GM18867 (cell line): ENCODE data around the gene SP3.

ENCODE experiments used
- ATAC-seq: cut with Tn5 transposase; IDR thresholded peaks from one replicate; pipeline ENCODE4 v1.9.1; 2021; ENCODE audit warnings: mild to moderate bottlenecking, moderate library complexity; ENCODE audit not compliant: unreplicated experiment

SP3 gene

GRCh38 chr2:173947131-173947530 lies 18.0 kb downstream of the SP3 start:
- ATAC-seq, result no peak

GRCh38 chr2:173943738-173944137 lies 21.4 kb downstream of the SP3 start:
- ATAC-seq, result no peak

GRCh38 chr2:173942861-173943523 lies 22.2 kb downstream of the SP3 start:
- ATAC-seq, result no peak

DNA sequence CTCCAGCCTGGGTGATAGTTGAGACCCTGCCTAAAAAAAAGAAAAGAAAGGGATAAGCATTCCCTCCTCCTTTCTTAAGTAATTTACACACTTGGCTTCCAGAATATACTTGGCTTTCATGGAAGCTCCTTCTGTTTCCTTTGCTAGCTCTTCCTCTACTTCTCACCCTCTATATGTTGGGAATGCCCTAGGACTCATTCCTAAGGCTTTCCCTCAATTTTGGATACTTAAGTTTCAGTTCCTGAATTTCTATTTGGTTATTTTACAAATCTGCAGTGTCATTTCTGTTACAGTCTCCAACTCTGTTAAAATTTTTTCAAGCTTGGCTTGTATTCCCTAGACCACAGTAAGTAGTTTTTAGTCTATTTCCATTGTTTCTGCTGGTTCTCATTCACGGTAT lies 23.6 kb downstream of the SP3 start:
- no peak for ATAC-seq

DNA sequence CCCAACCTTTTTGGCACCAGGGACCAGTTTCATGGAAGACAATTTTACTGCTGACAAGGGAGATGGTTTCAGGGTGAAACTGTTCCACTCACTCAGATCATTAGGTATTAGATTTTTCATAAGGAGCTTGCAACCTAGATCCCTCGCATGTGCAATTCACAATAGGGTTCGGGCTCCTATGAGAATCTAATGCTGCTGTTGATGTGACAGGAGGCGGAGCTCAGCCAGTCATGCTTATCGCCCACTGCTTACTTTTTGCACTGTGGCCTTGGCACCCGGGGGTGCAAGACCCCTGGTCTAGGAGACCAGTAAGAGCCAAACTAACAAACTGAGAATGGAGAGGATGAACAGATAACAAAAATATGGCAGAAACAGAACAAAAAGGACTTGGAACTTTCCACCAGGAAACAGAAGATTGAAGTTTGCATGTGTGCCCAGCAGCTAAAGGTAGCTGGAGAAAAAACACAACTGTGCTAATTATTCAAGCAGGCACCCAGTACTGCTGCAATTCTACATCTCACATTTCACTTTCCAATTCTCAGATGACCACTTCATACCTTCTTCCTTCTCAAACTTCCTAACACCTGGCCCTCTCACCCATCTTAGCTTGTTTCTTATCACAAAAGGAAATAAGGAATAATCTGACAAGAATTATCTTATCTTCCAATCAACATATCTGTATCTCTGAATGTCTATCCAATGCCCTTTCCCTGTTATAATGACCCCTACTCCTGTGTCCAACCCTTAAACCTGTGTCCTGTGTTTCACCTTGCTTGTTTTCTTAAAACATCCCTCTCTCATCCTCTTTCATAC lies 24.8 kb downstream of the SP3 start:
- ATAC-seq, result peak; percentile 52

DNA sequence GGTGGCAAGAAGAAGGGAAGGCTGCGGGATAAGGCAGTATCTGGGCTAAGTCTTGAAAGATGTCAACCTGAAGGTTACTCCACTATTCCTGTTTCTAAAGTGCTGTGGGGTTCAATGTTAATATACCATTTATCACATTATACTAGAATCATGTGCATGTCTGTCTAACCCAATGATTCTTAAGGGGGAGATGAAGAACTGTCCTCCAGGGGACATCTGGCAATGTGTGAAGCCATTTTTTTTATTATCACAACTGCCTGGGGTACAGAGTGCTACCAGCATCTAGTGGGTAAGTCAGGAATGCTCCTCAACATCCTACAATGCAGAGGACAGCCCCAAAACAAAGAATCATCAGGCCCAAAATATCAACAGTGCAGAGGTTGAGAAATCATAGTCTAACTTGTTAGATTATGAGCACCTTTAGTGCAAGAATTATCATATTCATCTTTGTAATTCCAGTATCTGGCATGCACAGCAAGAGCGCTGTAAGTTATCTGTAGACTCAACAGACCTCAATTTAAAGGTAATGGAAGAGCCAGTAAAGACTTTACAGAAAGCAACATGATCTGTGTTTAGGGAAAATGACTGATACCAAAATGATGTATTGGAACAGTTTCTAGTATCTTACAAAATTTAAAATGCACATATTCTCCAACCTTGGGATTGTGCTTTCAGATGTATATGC lies 26.3 kb downstream of the SP3 start:
- ATAC-seq, result no peak

DNA sequence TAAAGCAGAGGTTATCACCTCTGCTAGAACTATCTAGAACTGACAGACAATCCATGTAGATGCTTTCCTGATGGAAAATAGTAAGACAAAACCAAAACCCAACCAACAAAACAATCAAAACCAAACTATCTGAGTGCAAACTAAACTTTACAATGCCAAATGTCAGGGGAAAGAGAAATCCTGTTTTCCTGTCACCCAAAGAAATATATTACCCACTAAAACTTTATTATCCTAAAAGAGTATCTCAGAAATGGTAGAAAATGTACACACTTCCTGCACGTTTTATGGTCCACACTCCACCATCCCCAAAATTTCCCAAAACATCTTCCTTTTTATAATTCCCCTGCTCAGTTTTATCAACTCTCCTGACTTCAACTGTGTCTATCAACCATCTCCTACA lies 29.9 kb downstream of the SP3 start:
- no peak for ATAC-seq

- no peak for ATAC-seq
Observed at GRCh38 chr2:173934895-173935294, 30.3 kb downstream of the SP3 start.

DNA sequence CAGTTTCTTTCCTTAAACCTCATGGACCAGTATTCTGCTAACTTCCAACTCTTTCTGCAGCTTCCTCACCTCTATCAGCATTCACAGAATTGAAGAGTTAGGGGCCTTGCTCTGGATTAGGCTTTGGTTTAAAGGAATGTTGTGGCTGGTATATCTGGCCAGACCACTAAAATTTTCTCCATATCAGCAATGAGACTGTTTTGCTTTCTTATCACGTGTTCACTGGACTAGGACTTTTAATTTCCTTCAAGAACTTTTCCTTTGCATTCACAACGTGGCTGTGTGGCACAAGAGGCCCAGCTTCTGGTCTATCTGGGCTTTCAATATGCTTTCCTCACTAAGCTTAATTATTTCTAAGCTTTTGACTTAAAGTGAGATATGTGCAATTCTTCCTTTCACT lies 33.4 kb downstream of the SP3 start:
- ATAC-seq, result no peak

DNA sequence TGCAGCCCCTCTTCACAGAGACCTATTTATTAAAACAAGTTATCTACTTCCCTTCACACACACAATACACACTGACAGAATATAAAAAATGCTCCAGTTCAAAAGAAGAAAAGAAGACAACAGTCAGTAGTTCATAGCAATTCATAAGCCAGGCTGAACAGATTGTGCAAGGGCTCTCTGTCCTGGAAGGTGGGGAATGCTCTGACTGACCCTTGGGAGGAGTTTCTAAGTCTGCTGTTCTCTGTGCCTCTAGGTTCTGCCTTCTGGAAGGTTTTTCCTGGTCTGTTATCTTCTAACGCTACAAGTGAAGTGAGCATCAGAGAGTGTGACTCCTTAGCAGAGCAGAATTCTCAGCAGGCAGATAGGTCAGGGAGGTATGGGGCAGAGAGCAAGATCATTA lies 35.7 kb downstream of the SP3 start:
- ATAC-seq, result no peak

- no peak for ATAC-seq
Observed at GRCh38 chr2:173926875-173927274, 38.3 kb downstream of the SP3 start.

DNA sequence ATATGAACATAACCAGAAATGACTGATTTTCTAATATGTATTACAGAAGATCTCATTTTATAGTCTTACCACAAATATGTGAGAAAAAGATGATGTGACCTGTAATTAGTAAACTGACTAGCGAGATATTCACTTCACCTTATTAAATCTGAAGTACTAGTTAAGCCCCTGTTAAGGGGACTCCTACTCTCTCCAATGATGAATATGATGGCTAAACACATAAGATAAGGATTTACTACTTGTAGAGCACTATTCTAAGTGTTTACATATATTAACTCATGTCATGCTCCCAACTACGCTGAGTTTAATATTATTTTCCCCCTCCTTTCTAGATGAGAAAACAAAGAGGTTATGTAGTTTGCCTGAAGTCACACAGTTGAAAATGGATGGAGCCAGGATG lies 40.9 kb downstream of the SP3 start:
- ATAC-seq, result no peak

DNA sequence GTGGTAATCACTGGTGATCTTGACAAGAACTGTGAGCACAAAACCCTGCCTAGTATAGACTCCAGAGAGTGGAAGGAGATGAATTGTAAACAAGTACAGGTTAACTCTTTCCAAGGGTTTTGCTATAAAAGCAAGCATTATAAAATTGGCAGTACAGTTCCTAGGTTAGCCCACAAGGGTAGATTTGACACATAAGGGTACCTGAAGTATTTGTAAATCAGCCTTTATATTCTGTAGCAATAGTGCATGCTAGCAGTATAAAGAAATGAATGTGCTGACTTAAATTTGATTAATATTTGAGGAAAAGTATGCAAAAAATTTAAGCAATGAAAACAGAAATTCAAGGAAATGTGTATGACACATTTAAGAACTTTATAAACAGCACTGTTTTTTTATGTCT lies 42.4 kb downstream of the SP3 start:
- ATAC-seq, result no peak

- ATAC-seq, result no peak
Observed at GRCh38 chr2:173922068-173922467, 43.1 kb downstream of the SP3 start.

DNA sequence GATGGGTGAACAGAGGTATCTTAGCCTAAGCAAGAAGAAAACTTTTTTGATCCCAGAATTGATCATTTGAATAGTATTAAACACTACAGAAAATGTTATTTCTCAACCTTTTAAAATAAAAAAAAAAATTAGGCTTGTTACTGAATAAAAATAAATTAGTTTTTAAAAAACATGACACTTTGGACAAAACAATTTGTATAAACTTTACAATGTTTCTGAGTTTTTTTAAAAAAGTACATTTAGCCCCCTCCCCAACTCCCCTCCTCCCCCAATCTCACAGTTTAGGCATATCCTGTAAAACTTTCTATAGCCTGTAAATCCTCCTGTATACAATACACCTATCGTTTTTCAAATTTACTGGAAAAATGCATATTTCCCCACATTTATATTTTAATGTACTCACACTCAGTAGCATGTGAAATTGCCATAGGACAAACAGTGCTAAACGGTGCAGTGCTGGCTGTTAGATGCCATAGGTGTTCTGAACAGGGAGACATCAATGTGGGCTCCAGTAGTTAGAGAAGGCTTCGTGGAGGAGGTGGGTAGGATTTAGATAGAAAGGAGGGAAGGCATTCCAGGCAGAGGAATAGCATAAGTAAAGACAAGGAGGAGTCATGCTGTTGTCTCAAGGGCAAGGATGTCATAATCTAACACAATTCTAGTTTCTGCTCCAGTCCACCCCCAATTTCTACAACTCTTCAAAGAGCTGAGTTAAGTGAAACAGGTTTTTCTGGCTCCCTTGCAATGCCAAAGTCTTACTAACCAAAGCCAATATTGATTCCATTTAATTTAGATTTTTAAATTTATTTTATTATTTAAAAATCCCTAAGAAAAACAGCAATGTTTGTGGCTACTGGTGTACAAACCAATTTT lies 50.9 kb downstream of the SP3 start:
- no peak for ATAC-seq

GRCh38 chr2:173909846-173910245 lies 55.3 kb downstream of the SP3 start:
- ATAC-seq, result no peak

DNA sequence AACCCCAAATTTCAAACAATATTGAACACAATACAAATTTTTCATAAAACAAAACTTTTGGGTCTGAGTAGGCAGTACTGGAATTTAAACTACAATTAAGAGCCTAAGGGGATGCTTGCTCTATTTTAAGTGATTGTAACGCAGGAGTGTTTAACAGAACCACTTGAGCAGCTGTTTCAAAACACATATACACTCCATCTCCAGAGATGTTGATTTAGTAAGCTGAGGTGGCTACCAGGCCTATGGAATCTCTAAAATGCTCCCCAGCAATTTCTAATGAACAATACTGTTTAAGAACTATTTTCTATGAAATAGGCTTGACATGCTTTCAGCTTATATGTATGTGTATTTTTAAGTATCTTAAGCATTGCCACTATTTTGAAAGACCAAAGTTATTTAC lies 58.5 kb downstream of the SP3 start:
- ATAC-seq, result no peak

DNA sequence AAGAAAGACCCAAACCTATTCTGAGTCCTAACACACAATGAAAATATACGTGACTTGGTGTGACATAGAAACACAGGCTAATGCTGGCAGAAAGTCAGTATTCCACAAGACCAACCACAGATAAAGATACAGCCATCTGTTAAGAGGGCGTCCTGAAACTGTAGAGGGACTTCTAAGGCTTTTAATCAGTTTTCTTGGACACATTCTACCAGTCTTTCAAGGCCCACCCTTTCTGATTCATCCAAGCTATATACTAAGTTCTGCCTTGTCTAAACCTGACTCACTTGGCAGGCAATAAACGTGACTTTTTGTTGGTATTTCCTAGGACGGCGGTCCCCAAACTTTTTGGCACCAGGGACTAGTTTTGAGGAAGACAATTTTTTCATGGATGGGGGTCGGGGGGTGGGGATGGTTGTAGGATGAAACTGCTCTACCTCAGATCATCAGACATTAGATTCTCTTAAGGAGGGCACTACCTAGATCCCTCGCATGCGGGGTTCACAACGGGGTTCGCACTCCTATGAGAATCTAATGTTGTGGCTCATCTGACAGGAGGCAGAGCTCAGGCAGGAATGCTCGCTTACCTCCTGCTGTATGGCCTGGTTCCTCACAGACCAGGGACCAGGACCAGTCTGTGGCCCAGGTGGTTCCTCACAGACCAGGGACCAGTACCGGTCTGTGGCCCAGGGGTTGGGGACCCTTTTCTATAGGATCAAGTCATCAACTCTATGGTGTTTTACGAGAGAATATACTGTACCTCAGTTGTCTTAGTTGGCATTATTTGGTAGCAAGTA lies 61.4 kb downstream of the SP3 start:
- no peak for ATAC-seq

- peak; percentile 70 for ATAC-seq
Observed at GRCh38 chr2:173898996-173899395, 66.2 kb downstream of the SP3 start.

DNA sequence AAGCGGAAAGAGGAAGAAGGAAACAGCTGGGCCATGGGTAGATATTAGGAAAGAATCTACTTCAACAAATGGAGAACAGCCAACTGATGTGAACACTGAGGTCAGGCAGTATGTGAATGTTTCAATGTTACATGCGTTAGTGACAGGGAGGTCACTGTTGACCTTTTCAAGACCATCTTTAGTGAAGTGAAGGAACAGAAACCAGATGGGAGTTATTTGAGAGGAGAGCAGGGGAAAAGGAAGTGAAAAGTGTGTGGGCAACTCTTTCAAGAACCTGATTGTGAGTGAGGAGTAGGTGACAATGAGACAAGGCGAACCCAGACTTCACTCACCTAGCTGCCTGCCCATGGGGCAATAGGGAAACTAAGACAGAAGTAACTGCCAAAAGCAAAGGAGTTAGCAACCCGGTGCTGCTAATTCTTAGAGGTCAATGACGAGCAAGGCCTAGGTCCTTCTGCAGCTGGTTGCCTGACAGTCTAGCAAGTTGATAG lies 67.0 kb downstream of the SP3 start:
- ATAC-seq, result peak; percentile 85
